Measurements from ENCODE around the gene AASDHPPT.

GRCh38 chr11:106077609-106078455 lies at the start of gene AASDHPPT:
- TF ChIP-seq CTCF (IDR thresholded peaks at IDR 0.05) (peak in 1 of 6 experiments; percentile 10), POLR2A (IDR thresholded peaks at IDR 0.05) (peak in 1 of 2 donors; percentile 65)

Measured in thyroid gland (tissue), 4 donors.